GM21367 (cell line): Measurements from ENCODE around the gene REC114.

Experiments used
- ATAC-seq: cut with Tn5 transposase; IDR thresholded peaks from one replicate; pipeline ENCODE4 v1.9.1; 2021; ENCODE audit not compliant: unreplicated experiment

Gene REC114

GRCh38 chr15:73601451-73602445 is 158.8 kb downstream of the REC114 start:
- ATAC-seq = no peak

- ATAC-seq = no peak
Measured at GRCh38 chr15:73602446-73602843, 159.5 kb downstream of the REC114 start.

- ATAC-seq = no peak
Measured at GRCh38 chr15:73602992-73603391, 160.0 kb downstream of the REC114 start.

- ATAC-seq = no peak
Measured at GRCh38 chr15:73604477-73604876, 161.5 kb downstream of the REC114 start.

- ATAC-seq = no peak
Measured at GRCh38 chr15:73605759-73606436, 162.9 kb downstream of the REC114 start.

- no peak for ATAC-seq
Measured at GRCh38 chr15:73607405-73607804, 164.4 kb downstream of the REC114 start.

GRCh38 chr15:73607843-73608242 is 164.9 kb downstream of the REC114 start:
- ATAC-seq = no peak

- ATAC-seq = no peak
Measured at GRCh38 chr15:73608475-73608874, 165.5 kb downstream of the REC114 start.

GRCh38 chr15:73608941-73609340 is 166.0 kb downstream of the REC114 start:
- no peak for ATAC-seq
